HUES6 (cell line): ENCODE data around the gene PTPN4.
"Not testable (repeated sequence)": the region's sequence is repeated elsewhere in the genome, so short reads cannot be mapped to it uniquely, and the experiment has no call there.

Experiments
- H3K27ac ChIP-seq: 2 replicates; pipeline ENCODE4 v1.7.0; 2013; ENCODE audit warnings: low read depth, mild to moderate bottlenecking, low read length, inconsistent platforms
- H3K27me3 ChIP-seq: 2 replicates; pipeline ENCODE4 v1.6.1; 2013; ENCODE audit warnings: low read length; ENCODE audit not compliant: control insufficient read depth, insufficient read depth
- H3K36me3 ChIP-seq: 2 replicates; pipeline ENCODE4 v1.6.1; 2013; ENCODE audit warnings: low read length; ENCODE audit not compliant: control insufficient read depth, insufficient read depth
- H3K4me1 ChIP-seq: 2 replicates; pipeline ENCODE4 v1.6.1; 2013; ENCODE audit warnings: low read length; ENCODE audit not compliant: control insufficient read depth, insufficient read depth
- H3K4me3 ChIP-seq: 2 replicates; pipeline ENCODE4 v1.5.1; 2013; ENCODE audit warnings: low read depth, low read length
- H3K9ac ChIP-seq: one replicate; pipeline ENCODE4 v1.6.1; 2013; ENCODE audit warnings: mild to moderate bottlenecking, low read length
- H3K9me3 ChIP-seq: 2 replicates; pipeline ENCODE4 v1.6.1; 2013; ENCODE audit warnings: low read depth, low read length; ENCODE audit not compliant: control insufficient read depth, insufficient read depth

The PTPN4 gene

GRCh38 chr2:119788752-119789151 is 29.0 kb downstream of the PTPN4 start:
- no peak overlapping the region for H3K27ac ChIP-seq
- H3K9me3 ChIP-seq = peaks cover 39% of the 10 kb centered on the region
- H3K9ac ChIP-seq = no peak overlapping the region

GRCh38 chr2:119790466-119790865 is 30.7 kb downstream of the PTPN4 start:
- no peak overlapping the region for H3K9ac ChIP-seq
- H3K27me3 ChIP-seq = no peaks in the 10 kb centered on the region
- H3K4me3 ChIP-seq = no peak overlapping the region
- H3K9me3 ChIP-seq = peaks cover 44% of the 10 kb centered on the region
- H3K27ac ChIP-seq = no peak overlapping the region
- peaks cover 8% of the 10 kb centered on the region; the same call in 1 of the 2 replicates for H3K36me3 ChIP-seq
- peaks cover 2% of the 10 kb centered on the region; the same call in 1 of the 2 replicates for H3K4me1 ChIP-seq

More at GRCh38 chr2:119788752-119789151, 29.0 kb downstream of the PTPN4 start:
- Histone ChIP-seq H3K27me3 (no peaks in the 10 kb centered on the region), H3K4me3 (no peak overlapping the region), H3K36me3 (0 out of 2 replicates have a peak, but pooled peaks cover 2% of the 10 kb centered on the region), H3K4me1 (no peaks in the 10 kb centered on the region)

- Histone ChIP-seq H3K36me3 (peaks cover 8% of the 10 kb centered on the region; the same call in 1 of the 2 replicates), H3K27ac (no peak overlapping the region), H3K9ac (no peak overlapping the region), H3K9me3 (peaks cover 44% of the 10 kb centered on the region), H3K4me1 (peaks cover 2% of the 10 kb centered on the region; the same call in 1 of the 2 replicates), H3K27me3 (no peaks in the 10 kb centered on the region), H3K4me3 (no peak overlapping the region)
These were observed 33.2 kb downstream of the PTPN4 start for GRCh38 chr2:119792907-119793312.

GRCh38 chr2:119794237-119794636 is 34.5 kb downstream of the PTPN4 start:
- H3K27ac ChIP-seq = no peak overlapping the region
- H3K36me3 ChIP-seq = peaks cover 8% of the 10 kb centered on the region; the same call in 1 of the 2 replicates
- no peaks in the 10 kb centered on the region for H3K27me3 ChIP-seq
- H3K4me1 ChIP-seq = peaks cover 7% of the 10 kb centered on the region; the same call in 1 of the 2 replicates
- H3K9ac ChIP-seq = no peak overlapping the region
- H3K9me3 ChIP-seq = peaks cover 37% of the 10 kb centered on the region
- H3K4me3 ChIP-seq = no peak overlapping the region

- H3K36me3 ChIP-seq = peaks cover 8% of the 10 kb centered on the region; the same call in 1 of the 2 replicates
- no peak overlapping the region for H3K4me3 ChIP-seq
- H3K4me1 ChIP-seq = peaks cover 9% of the 10 kb centered on the region
- no peak overlapping the region for H3K9ac ChIP-seq
- peaks cover 28% of the 10 kb centered on the region for H3K9me3 ChIP-seq
- H3K27me3 ChIP-seq = no peaks in the 10 kb centered on the region
- H3K27ac ChIP-seq = no peak overlapping the region
These were observed 35.9 kb downstream of the PTPN4 start for GRCh38 chr2:119795309-119796303.

- H3K9me3 ChIP-seq = no peaks in the 10 kb centered on the region
- H3K4me3 ChIP-seq = no peak overlapping the region
- no peak overlapping the region for H3K9ac ChIP-seq
- H3K36me3 ChIP-seq = no peaks in the 10 kb centered on the region
- H3K4me1 ChIP-seq = peaks cover 8% of the 10 kb centered on the region
- H3K27ac ChIP-seq = no peak overlapping the region
- H3K27me3 ChIP-seq = no peaks in the 10 kb centered on the region
These were observed 40.7 kb downstream of the PTPN4 start for GRCh38 chr2:119800376-119800902.

GRCh38 chr2:119801040-119801439 is 41.3 kb downstream of the PTPN4 start:
- H3K36me3 ChIP-seq = no peaks in the 10 kb centered on the region
- H3K4me3 ChIP-seq = no peak overlapping the region
- H3K9ac ChIP-seq = no peak overlapping the region
- H3K27me3 ChIP-seq = no peaks in the 10 kb centered on the region
- H3K9me3 ChIP-seq = no peaks in the 10 kb centered on the region
- H3K27ac ChIP-seq = no peak overlapping the region
- peaks cover 8% of the 10 kb centered on the region for H3K4me1 ChIP-seq

- not testable (repeated sequence) for H3K4me3 ChIP-seq, H3K9me3 ChIP-seq, H3K27ac ChIP-seq, H3K36me3 ChIP-seq, H3K27me3 ChIP-seq, H3K4me1 ChIP-seq, H3K9ac ChIP-seq
These were observed 42.3 kb downstream of the PTPN4 start for GRCh38 chr2:119801989-119802388.

- Histone ChIP-seq H3K9me3 (no peaks in the 10 kb centered on the region), H3K27me3 (no peaks in the 10 kb centered on the region), H3K9ac (no peak overlapping the region), H3K4me3 (no peak overlapping the region), H3K4me1 (peaks cover 8% of the 10 kb centered on the region), H3K27ac (no peak overlapping the region), H3K36me3 (no peaks in the 10 kb centered on the region)
These were observed 43.4 kb downstream of the PTPN4 start for GRCh38 chr2:119803101-119803500.

- not testable (repeated sequence) for H3K27me3 ChIP-seq, H3K36me3 ChIP-seq, H3K27ac ChIP-seq, H3K4me3 ChIP-seq, H3K9me3 ChIP-seq, H3K4me1 ChIP-seq, H3K9ac ChIP-seq
These were observed 44.7 kb downstream of the PTPN4 start for GRCh38 chr2:119804409-119804808.
